Measurements from ENCODE around the gene CDX1.

DNA sequence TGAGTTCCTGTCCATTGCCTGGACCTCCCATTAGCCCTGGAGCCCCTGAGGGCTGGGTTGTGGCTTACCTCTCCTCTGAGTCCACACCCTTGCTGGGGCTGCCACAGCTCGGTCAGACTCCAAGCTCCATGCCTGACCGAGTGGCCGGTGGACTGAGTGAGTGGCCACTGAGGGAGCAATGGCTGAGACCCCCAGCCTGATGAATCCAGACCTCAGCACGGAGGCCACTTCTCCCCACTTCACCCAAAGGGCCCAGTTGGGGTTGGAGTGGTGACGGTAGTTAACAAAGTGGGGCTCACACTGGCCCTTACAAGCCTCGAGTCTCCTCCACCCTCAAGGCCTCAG is 39.7 kb upstream of the CDX1 start:
- TF ChIP-seq, protein P1, sequence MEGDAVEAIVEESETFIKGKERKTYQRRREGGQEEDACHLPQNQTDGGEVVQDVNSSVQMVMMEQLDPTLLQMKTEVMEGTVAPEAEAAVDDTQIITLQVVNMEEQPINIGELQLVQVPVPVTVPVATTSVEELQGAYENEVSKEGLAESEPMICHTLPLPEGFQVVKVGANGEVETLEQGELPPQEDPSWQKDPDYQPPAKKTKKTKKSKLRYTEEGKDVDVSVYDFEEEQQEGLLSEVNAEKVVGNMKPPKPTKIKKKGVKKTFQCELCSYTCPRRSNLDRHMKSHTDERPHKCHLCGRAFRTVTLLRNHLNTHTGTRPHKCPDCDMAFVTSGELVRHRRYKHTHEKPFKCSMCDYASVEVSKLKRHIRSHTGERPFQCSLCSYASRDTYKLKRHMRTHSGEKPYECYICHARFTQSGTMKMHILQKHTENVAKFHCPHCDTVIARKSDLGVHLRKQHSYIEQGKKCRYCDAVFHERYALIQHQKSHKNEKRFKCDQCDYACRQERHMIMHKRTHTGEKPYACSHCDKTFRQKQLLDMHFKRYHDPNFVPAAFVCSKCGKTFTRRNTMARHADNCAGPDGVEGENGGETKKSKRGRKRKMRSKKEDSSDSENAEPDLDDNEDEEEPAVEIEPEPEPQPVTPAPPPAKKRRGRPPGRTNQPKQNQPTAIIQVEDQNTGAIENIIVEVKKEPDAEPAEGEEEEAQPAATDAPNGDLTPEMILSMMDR (IDR thresholded peaks at IDR 0.05), result no peak
- TF ChIP-seq EZH2phosphoT487 (IDR thresholded peaks at IDR 0.05), result no peak

Data from neural progenitor cell (in vitro differentiated cells).